A549 (cell line): ENCODE measurements around the gene FCAMR. TPM values are rescaled to one million over a fixed set of nuclear protein-coding genes. Genes with fewer than 3 reads are reported as not detected.

Experiments used
- ATAC-seq, 2 experiments: fragments of 200-7000 bp in 1 of 2; fragments of >200 bp in 1 of 2; cut with Nextera tagmentation in 1 of 2; cut with Tn5 transposase in 1 of 2; 3 replicates each; pipeline versions ENCODE4 v1.8.0 to v1.9.1; 2018 to 2020; ENCODE audit warnings: mild to moderate bottlenecking in 1 of 2, moderate library complexity in 1 of 2
- CTCF ChIA-PET: fragments of 300-600 bp; sonication (Branson Sonifier 250); formaldehyde crosslinking; extraction: SDS; loops from one replicate; lab custom pipeline; 2021; ENCODE audit warnings: antibody characterized with exemption, inconsistent platforms; lab: Yijun Ruan, JAX
- POLR2A ChIA-PET: fragments of 350-600 bp; formaldehyde crosslinking; extraction: SDS; loops from one replicate; lab custom pipeline; 2021; ENCODE audit warnings: antibody characterized with exemption, inconsistent platforms; lab: Yijun Ruan, JAX
- DNase-seq, 2 experiments: peaks; one replicate each; pipeline versions ENCODE4 v3.0.0 to v3.0.0-alpha.2; 2011 to 2016; ENCODE audit warnings: low read depth in 1 of 2, low spot score in 1 of 2
- FAIRE-seq: peaks from 2 replicates; lab custom pipeline; 2011; peaks lifted over from hg19 to GRCh38; lab: Jason Lieb, UNC
- H3K27ac ChIP-seq, 2 experiments: fragments of >200 bp; sonication (Bioruptor Twin); formaldehyde crosslinking; 3 replicates each; pipeline ENCODE4 v1.5.1; 2016 to 2017
- H3K4me1 ChIP-seq: fragments of >200 bp; sonication (Bioruptor Twin); formaldehyde crosslinking; 3 replicates; pipeline ENCODE4 v1.6.1; 2016
- H3K4me2 ChIP-seq: fragments of >200 bp; sonication (Bioruptor Twin); formaldehyde crosslinking; 3 replicates; pipeline ENCODE4 v1.6.1; 2016
- H3K4me3 ChIP-seq: fragments of >200 bp; sonication (Bioruptor Twin); formaldehyde crosslinking; 3 replicates; pipeline ENCODE4 v1.5.1; 2016
- H3K9me3 ChIP-seq: fragments of >200 bp; sonication (Bioruptor Twin); formaldehyde crosslinking; 3 replicates; pipeline ENCODE4 v1.6.1; 2016
- BCL3 ChIP-seq: fragments of >200 bp; sonication (Bioruptor Twin); formaldehyde crosslinking; IDR thresholded peaks from 3 replicates; pipeline ENCODE4 v1.6.1; 2016
- BHLHE40 ChIP-seq: IDR thresholded peaks from 2 replicates; pipeline ENCODE4 v1.6.1; 2012; ENCODE audit warnings: low read depth, low read length, inconsistent platforms
- CHD2 ChIP-seq: fragments of 150-350 bp; IDR thresholded peaks from 2 replicates; pipeline ENCODE4 v1.6.1; 2014; ENCODE audit warnings: low read length; ENCODE audit not compliant: partially characterized antibody
- FOSB ChIP-seq: fragments of 250-450 bp; sonication (Bioruptor Pico); IDR thresholded peaks from 2 replicates; pipeline ENCODE4 v1.5.0; 2020; ENCODE audit warnings: mild to moderate bottlenecking, moderate library complexity
- FOSL2 ChIP-seq, 2 experiments: fragments of 450-650 bp in 1 of 2; fragments of >200 bp in 1 of 2; sonication (Bioruptor Twin) in 1 of 2; formaldehyde crosslinking; IDR thresholded peaks; 2 replicates each; pipeline versions ENCODE4 v1.5.0 to v1.6.1; 2016 to 2020; ENCODE audit warnings: mild to moderate bottlenecking in 1 of 2, moderate library complexity in 1 of 2
- FOXS1 ChIP-seq: fragments of 250-450 bp; sonication (Bioruptor Pico); IDR thresholded peaks from 2 replicates; pipeline ENCODE4 v1.5.0; 2020; ENCODE audit warnings: mild to moderate bottlenecking, moderate library complexity
- HDAC2 ChIP-seq: fragments of 200-600 bp; sonication (generic); IDR thresholded peaks from 2 replicates; pipeline ENCODE4 v1.6.1; 2016
- HES2 ChIP-seq: fragments of >200 bp; sonication (Bioruptor Twin); formaldehyde crosslinking; IDR thresholded peaks from 2 replicates; pipeline ENCODE4 v1.6.1; 2016
- HEYL ChIP-seq: fragments of 250-450 bp; sonication (Bioruptor Pico); IDR thresholded peaks from 2 replicates; pipeline ENCODE4 v1.8.0; 2021; ENCODE audit warnings: mild to moderate bottlenecking, moderate library complexity
- HOXB13 ChIP-seq: fragments of 250-450 bp; sonication (Bioruptor Pico); IDR thresholded peaks from 2 replicates; pipeline ENCODE4 v1.5.0; 2020; ENCODE audit warnings: low read depth, mild to moderate bottlenecking, moderate library complexity
- HOXB5 ChIP-seq: fragments of 250-450 bp; sonication (Bioruptor Pico); IDR thresholded peaks from 2 replicates; pipeline ENCODE4 v1.5.0; 2020; ENCODE audit warnings: mild to moderate bottlenecking, moderate library complexity
- KDM1A ChIP-seq: fragments of 200-600 bp; sonication (generic); IDR thresholded peaks from 2 replicates; pipeline ENCODE4 v1.6.1; 2016; ENCODE audit warnings: low read depth, mild to moderate bottlenecking
- KDM5A ChIP-seq: fragments of 200-600 bp; sonication (generic); IDR thresholded peaks from 2 replicates; pipeline ENCODE4 v1.6.1; 2016; ENCODE audit warnings: antibody characterized with exemption, mild to moderate bottlenecking
- MAZ ChIP-seq: fragments of 150-350 bp; IDR thresholded peaks from 2 replicates; pipeline ENCODE4 v1.6.1; 2014; ENCODE audit warnings: antibody characterized with exemption, low read depth, low read length, borderline replicate concordance
- NFE2L2 ChIP-seq: fragments of 150-350 bp; conservative IDR thresholded peaks from 2 replicates; pipeline ENCODE4 v1.6.1; 2014; ENCODE audit warnings: low read length
- NR3C1 ChIP-seq: fragments of >200 bp; sonication (Bioruptor Twin); formaldehyde crosslinking; IDR thresholded peaks from 3 replicates; pipeline ENCODE4 v1.6.1; 2017
- POLR2A ChIP-seq: IDR thresholded peaks from 2 replicates; pipeline ENCODE4 v1.6.1; 2012; ENCODE audit warnings: mild to moderate bottlenecking, low read length
- POLR2AphosphoS2 ChIP-seq: conservative IDR thresholded peaks from 2 replicates; pipeline ENCODE4 v1.6.1; 2012; ENCODE audit warnings: low read length, improper control_type of control experiment, inconsistent platforms
- RAD21 ChIP-seq, 2 experiments: fragments of >200 bp in 1 of 2; sonication (Bioruptor Twin) in 1 of 2; formaldehyde crosslinking in 1 of 2; IDR thresholded peaks in 1 of 2; conservative IDR thresholded peaks in 1 of 2; 2 replicates in 1 of 2; 3 replicates in 1 of 2; pipeline ENCODE4 v1.6.1; 2012 to 2018; ENCODE audit warnings: inconsistent platforms in 1 of 2
- RARB ChIP-seq: fragments of 250-450 bp; sonication (Bioruptor Pico); IDR thresholded peaks from 2 replicates; pipeline ENCODE4 v1.8.0; 2021; ENCODE audit warnings: mild to moderate bottlenecking, moderate library complexity
- RCOR1 ChIP-seq: fragments of 150-350 bp; IDR thresholded peaks from 2 replicates; pipeline ENCODE4 v1.6.1; 2014; ENCODE audit warnings: antibody characterized with exemption, low read length, low read depth
- REST ChIP-seq: fragments of 200-600 bp; sonication (generic); IDR thresholded peaks from 2 replicates; pipeline ENCODE4 v1.6.1; 2016; ENCODE audit warnings: antibody characterized with exemption, mild to moderate bottlenecking, moderate library complexity
- RFX5 ChIP-seq: fragments of 450-650 bp; IDR thresholded peaks from 2 replicates; pipeline ENCODE4 v1.7.1; 2014; ENCODE audit warnings: antibody characterized with exemption, mild to moderate bottlenecking, moderate library complexity
- RNF2 ChIP-seq: fragments of 200-600 bp; sonication (generic); IDR thresholded peaks from 2 replicates; pipeline ENCODE4 v1.6.1; 2016; ENCODE audit warnings: low read depth, mild to moderate bottlenecking, antibody characterized with exemption, moderate library complexity, borderline replicate concordance
- SMC3 ChIP-seq: fragments of >200 bp; sonication (Bioruptor Twin); formaldehyde crosslinking; IDR thresholded peaks from 3 replicates; pipeline ENCODE4 v1.6.1; 2018; ENCODE audit warnings: inconsistent platforms
- USF2 ChIP-seq: fragments of 450-650 bp; IDR thresholded peaks from 2 replicates; pipeline ENCODE4 v1.6.1; 2014; ENCODE audit warnings: antibody characterized with exemption
- ZFP36 ChIP-seq: fragments of 450-650 bp; IDR thresholded peaks from 2 replicates; pipeline ENCODE4 v1.6.1; 2014; ENCODE audit warnings: borderline replicate concordance; ENCODE audit not compliant: partially characterized antibody
- ZNF302 ChIP-seq: fragments of 250-450 bp; sonication (Bioruptor Pico); IDR thresholded peaks from 2 replicates; pipeline ENCODE4 v1.9.0; 2021; ENCODE audit warnings: inconsistent platforms, mild to moderate bottlenecking, moderate library complexity
- WGBS: methylation state at CpG from one replicate; pipeline ENCODE4 v1.1.6; 2017; ENCODE audit errors: missing lambda C conversion rate; 5-methylcytosine and 5-hydroxymethylcytosine counted together
- polyA plus RNA-seq, 4 experiments: library from polyadenylated mRNA; depleted of rRNA in 3 of 4; stranded (reverse); fragments of >200 nt; fragmentation: RNase III in 1 of 4; extraction: RNeasy Plus Mini Kit Qiagen cat#74134 plus additional on column Dnase treatment in 1 of 4; gene quantifications; 2 replicates in 3 of 4; 3 replicates in 1 of 4; pipeline ENCODE4 v1.2.3, GENCODE V29; 2011 to 2017

FCAMR gene
- polyA plus RNA-seq, 2 of the 4 experiments (the other 2 are of a cell fraction): not detected

- ChIA-PET CTCF (interaction anchor here (0.6 to 8.9 kb wide), 11 partner anchors 7 to 513 kb away, joined by 3 to 90 read pairs (median 3); no protein-coding TSS in a partner anchor), POLR2A (no interaction called here)
- no peak overlapping the region for H3K4me2 ChIP-seq
- ATAC-seq (no peak), FAIRE-seq (no peak), DNase-seq (no peak)
- no peaks in the 10 kb centered on the region for H3K4me1 ChIP-seq
- TF ChIP-seq HOXB13 (CRISPR knock-in tag) (no peak), POLR2A (no peak), NFE2L2 (no peak), RARB (no peak), HEYL (no peak), SMC3 (no peak), RAD21 (conservative IDR thresholded peaks at IDR 0.05 in 1 of 2, IDR thresholded peaks at IDR 0.05 in 1 of 2) (no peak), ZNF302 (CRISPR knock-in tag) (no peak), NR3C1 (no peak), KDM1A (no peak), REST (no peak), ZFP36 (no peak), BCL3 (no peak), FOSL2 (IDR thresholded peaks at IDR 0.05) (no peak), FOSL2 (CRISPR knock-in tag; IDR thresholded peaks at IDR 0.05) (no peak), CHD2 (no peak), USF2 (no peak), HES2 (no peak)
- 62% methylated on average over 3 of the region's 3 CpGs for WGBS
- H3K27ac ChIP-seq: no peak overlapping the region
- H3K4me3 ChIP-seq: no peak overlapping the region
- no peaks in the 10 kb centered on the region for H3K9me3 ChIP-seq
These were observed 3.9 kb upstream of the FCAMR start for GRCh38 chr1:206974140-206974539.

GRCh38 chr1:206972728-206973127, 2.5 kb upstream of the FCAMR start:
- no peak overlapping the region for H3K4me3 ChIP-seq
- H3K27ac ChIP-seq: no peak overlapping the region
- ChIA-PET POLR2A (no interaction called here), CTCF (interaction anchor here (1.2 to 8.9 kb wide), 3 partner anchors 8 to 246 kb away, joined by 3 to 90 read pairs (median 4); no protein-coding TSS in a partner anchor)
- 17% methylated on average over 2 of the region's 2 CpGs for WGBS
- no peaks in the 10 kb centered on the region for H3K4me1 ChIP-seq
- ATAC-seq (no peak), FAIRE-seq (no peak), DNase-seq (no peak)
- TF ChIP-seq RCOR1: no peak
- no peak for TF ChIP-seq RFX5
- TF ChIP-seq BHLHE40: no peak
- TF ChIP-seq HOXB5 (CRISPR knock-in tag): no peak
- TF ChIP-seq FOSL2 (IDR thresholded peaks at IDR 0.05): no peak
- no peak for TF ChIP-seq FOSL2 (CRISPR knock-in tag; IDR thresholded peaks at IDR 0.05)
- no peak for TF ChIP-seq CHD2
- TF ChIP-seq POLR2AphosphoS2: no peak
- no peak for TF ChIP-seq HEYL
- TF ChIP-seq RNF2: no peak
- no peak for TF ChIP-seq KDM5A
- no peak for TF ChIP-seq HDAC2
- TF ChIP-seq MAZ: no peak
- TF ChIP-seq FOSB (CRISPR knock-in tag): no peak
- TF ChIP-seq NR3C1: no peak
- TF ChIP-seq FOXS1 (CRISPR knock-in tag): no peak
- no peak for TF ChIP-seq ZFP36
- H3K4me2 ChIP-seq: no peak overlapping the region
- no peaks in the 10 kb centered on the region for H3K9me3 ChIP-seq
